WTC11 (cell line): Measurements from ENCODE around the gene FASTKD1. TPM values are rescaled to one million over a fixed set of nuclear protein-coding genes. Genes with fewer than 3 reads are reported as not detected.

ENCODE experiments used
- ATAC-seq: fragments of 200-7000 bp; cut with Tn5 transposase; 2 replicates; pipeline ENCODE4 v1.10.0; 2021; ENCODE audit warnings: mild to moderate bottlenecking, moderate library complexity
- CTCF ChIA-PET: fragments of 300-600 bp; sonication (Branson Sonifier 250); formaldehyde crosslinking; loops from one replicate; lab custom pipeline; 2021; ENCODE audit warnings: antibody characterized with exemption; lab: Charles Lee
- POLR2A ChIA-PET: fragments of 350-600 bp; sonication (Branson Sonifier 250); formaldehyde crosslinking; loops from one replicate; lab custom pipeline; 2021; ENCODE audit warnings: antibody characterized with exemption; lab: Charles Lee
- DNase-seq: peaks from one replicate; pipeline ENCODE4 v3.0.0; 2021; ENCODE audit warnings: low spot score
- H3K27ac Mint-ChIP-seq: 2 replicates; pipeline ENCODE4 v1.8.0; 2021; ENCODE audit warnings: mixed read lengths
- H3K27me3 Mint-ChIP-seq: 2 replicates; pipeline ENCODE4 v1.8.0; 2021; ENCODE audit warnings: low read depth, mild to moderate bottlenecking, moderate library complexity, mixed read lengths
- H3K36me3 Mint-ChIP-seq: 2 replicates; pipeline ENCODE4 v1.8.0; 2021; ENCODE audit warnings: mixed read lengths
- H3K4me1 Mint-ChIP-seq: 2 replicates; pipeline ENCODE4 v1.8.0; 2022; ENCODE audit warnings: mixed read lengths
- H3K4me3 Mint-ChIP-seq: 2 replicates; pipeline ENCODE4 v1.8.0; 2021; ENCODE audit warnings: mild to moderate bottlenecking, moderate library complexity, mixed read lengths
- H3K9me3 Mint-ChIP-seq: 2 replicates; pipeline ENCODE4 v1.8.0; 2021; ENCODE audit warnings: mixed read lengths
- AFF4 ChIP-seq: sonication (generic); formaldehyde crosslinking; IDR thresholded peaks from 2 replicates; pipeline ENCODE4 v1.8.1; 2023; ENCODE audit warnings: mild to moderate bottlenecking, missing genetic modification reagents, borderline replicate concordance
- ARID4B ChIP-seq: sonication (generic); formaldehyde crosslinking; IDR thresholded peaks from 2 replicates; pipeline ENCODE4 v1.8.0; 2023; ENCODE audit warnings: missing genetic modification reagents, mild to moderate bottlenecking, borderline replicate concordance
- ATF1 ChIP-seq: sonication (generic); formaldehyde crosslinking; IDR thresholded peaks from 2 replicates; pipeline ENCODE4 v1.8.1; 2023; ENCODE audit warnings: mild to moderate bottlenecking, moderate library complexity, missing genetic modification reagents
- ATF3 ChIP-seq: sonication (generic); formaldehyde crosslinking; conservative IDR thresholded peaks from 2 replicates; pipeline ENCODE4 v1.8.1; 2022; ENCODE audit warnings: mild to moderate bottlenecking, missing genetic modification reagents
- E2F4 ChIP-seq: sonication (generic); formaldehyde crosslinking; IDR thresholded peaks from 2 replicates; pipeline ENCODE4 v1.8.1; 2022; ENCODE audit warnings: low read depth, mild to moderate bottlenecking, moderate library complexity, missing genetic modification reagents, borderline replicate concordance
- IRF1 ChIP-seq: sonication (generic); formaldehyde crosslinking; IDR thresholded peaks from 2 replicates; pipeline ENCODE4 v1.8.0; 2023; ENCODE audit warnings: missing genetic modification reagents
- IRF2 ChIP-seq: sonication (generic); formaldehyde crosslinking; IDR thresholded peaks from 2 replicates; pipeline ENCODE4 v1.8.0; 2022; ENCODE audit warnings: low read depth, missing genetic modification reagents, borderline replicate concordance
- MAX ChIP-seq: sonication (generic); formaldehyde crosslinking; IDR thresholded peaks from 2 replicates; pipeline ENCODE4 v1.8.0; 2022; ENCODE audit warnings: mild to moderate bottlenecking, missing genetic modification reagents
- NR1H2 ChIP-seq: sonication (generic); formaldehyde crosslinking; IDR thresholded peaks from 2 replicates; pipeline ENCODE4 v1.9.0; 2021; ENCODE audit warnings: mild to moderate bottlenecking, moderate library complexity, missing genetic modification reagents
- PREB ChIP-seq: sonication (generic); formaldehyde crosslinking; IDR thresholded peaks from 2 replicates; pipeline ENCODE4 v1.8.1; 2022; ENCODE audit warnings: mild to moderate bottlenecking, missing genetic modification reagents, moderate library complexity, borderline replicate concordance
- RORB ChIP-seq: fragments of 250-450 bp; sonication (Bioruptor Pico); IDR thresholded peaks from 2 replicates; pipeline ENCODE4 v1.9.0; 2021; ENCODE audit warnings: mild to moderate bottlenecking
- ZBTB21 ChIP-seq: sonication (generic); formaldehyde crosslinking; IDR thresholded peaks from 2 replicates; pipeline ENCODE4 v1.8.1; 2023; ENCODE audit warnings: mild to moderate bottlenecking, missing genetic modification reagents, borderline replicate concordance
- ZNF423 ChIP-seq: fragments of 250-450 bp; sonication (Bioruptor Pico); IDR thresholded peaks from 2 replicates; pipeline ENCODE4 v2.1.2; 2022; ENCODE audit warnings: mild to moderate bottlenecking, moderate library complexity
- ZNF512 ChIP-seq: sonication (generic); formaldehyde crosslinking; IDR thresholded peaks from 2 replicates; pipeline ENCODE4 v1.8.1; 2022; ENCODE audit warnings: missing genetic modification reagents, borderline replicate concordance
- total RNA-seq: library from RNA; stranded (reverse); gene quantifications from 3 replicates; pipeline ENCODE4 v1.2.3, GENCODE V29; 2021

Gene FASTKD1
- total RNA-seq, 1 experiment from 2014 or later: 69.7 TPM

GRCh38 chr2:169546756-169547155 is 26.9 kb downstream of the FASTKD1 start (continued):
- no peak for TF ChIP-seq AFF4
- no peak for TF ChIP-seq ZBTB21 (CRISPR knock-in tag)
- TF ChIP-seq PREB (CRISPR knock-in tag): no peak
- TF ChIP-seq IRF1 (CRISPR knock-in tag): no peak

- Mint-ChIP-seq H3K36me3 (peaks cover 50% of the 10 kb centered on the region), H3K9me3 (no peaks in the 10 kb centered on the region), H3K4me3 (no peak overlapping the region), H3K27ac (no peak overlapping the region), H3K27me3 (no peaks in the 10 kb centered on the region), H3K4me1 (no peaks in the 10 kb centered on the region)
- CTCF ChIA-PET: no interaction called here
- POLR2A ChIA-PET: no interaction called here
- ATAC-seq (no peak), DNase-seq (no peak)
- no peak for TF ChIP-seq ARID4B (CRISPR knock-in tag)
- no peak for TF ChIP-seq ATF3 (CRISPR knock-in tag)
- no peak for TF ChIP-seq MAX (CRISPR knock-in tag)
- no peak for TF ChIP-seq ZNF423 (CRISPR knock-in tag)
- no peak for TF ChIP-seq IRF2 (CRISPR knock-in tag)
- TF ChIP-seq RORB: no peak
- TF ChIP-seq ZNF512 (CRISPR knock-in tag): no peak
- TF ChIP-seq NR1H2 (CRISPR knock-in tag): no peak
- no peak for TF ChIP-seq E2F4 (CRISPR knock-in tag)
- no peak for TF ChIP-seq ATF1
Measured at GRCh38 chr2:169542433-169542832, 31.2 kb downstream of the FASTKD1 start.
